GM12872 (cell line): Measurements from ENCODE around the gene RAB34.

Source experiments
- TF ChIP-seq, protein P1 (sequence below): IDR thresholded peaks from 3 replicates; pipeline ENCODE4 v1.5.1; 2011; ENCODE audit warnings: low read depth, mild to moderate bottlenecking, low read length, moderate library complexity; ENCODE audit not compliant: insufficient read depth

Gene RAB34

DNA sequence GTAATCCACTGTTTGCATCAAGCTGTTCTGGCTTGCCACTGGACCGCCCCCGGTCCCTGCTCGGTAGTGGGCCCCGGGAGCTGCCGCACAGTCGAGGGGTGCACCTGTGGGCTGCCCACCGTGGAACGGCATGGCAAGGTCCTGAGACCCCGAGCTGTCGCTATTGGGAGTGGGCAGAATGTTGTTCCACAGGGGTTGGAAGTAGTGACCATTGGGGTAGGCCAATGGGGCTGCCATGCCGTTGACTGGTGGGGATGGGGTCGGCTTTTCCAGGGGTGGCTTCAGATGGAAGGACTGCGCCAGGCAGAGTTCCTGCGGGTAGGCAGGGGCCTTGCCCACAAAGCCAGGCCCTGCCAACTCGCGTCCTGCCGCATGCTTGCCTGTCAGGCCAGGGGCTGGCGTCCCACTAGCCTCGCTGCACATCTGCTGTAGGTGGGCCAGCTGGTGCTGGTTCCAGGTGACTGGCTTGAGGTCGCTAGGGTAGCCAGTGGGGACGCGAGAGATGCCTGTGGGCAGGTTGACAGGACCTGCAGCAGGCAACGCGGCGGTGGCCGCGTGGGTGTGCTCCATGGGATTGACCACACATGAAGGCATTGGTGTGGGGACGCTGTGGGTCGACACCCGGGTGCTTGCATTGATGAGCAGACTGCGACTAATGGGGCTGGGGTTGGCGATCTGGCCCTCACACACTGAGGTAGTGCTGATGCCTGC is 40.9 kb upstream of the RAB34 start:
- TF ChIP-seq, protein P1, sequence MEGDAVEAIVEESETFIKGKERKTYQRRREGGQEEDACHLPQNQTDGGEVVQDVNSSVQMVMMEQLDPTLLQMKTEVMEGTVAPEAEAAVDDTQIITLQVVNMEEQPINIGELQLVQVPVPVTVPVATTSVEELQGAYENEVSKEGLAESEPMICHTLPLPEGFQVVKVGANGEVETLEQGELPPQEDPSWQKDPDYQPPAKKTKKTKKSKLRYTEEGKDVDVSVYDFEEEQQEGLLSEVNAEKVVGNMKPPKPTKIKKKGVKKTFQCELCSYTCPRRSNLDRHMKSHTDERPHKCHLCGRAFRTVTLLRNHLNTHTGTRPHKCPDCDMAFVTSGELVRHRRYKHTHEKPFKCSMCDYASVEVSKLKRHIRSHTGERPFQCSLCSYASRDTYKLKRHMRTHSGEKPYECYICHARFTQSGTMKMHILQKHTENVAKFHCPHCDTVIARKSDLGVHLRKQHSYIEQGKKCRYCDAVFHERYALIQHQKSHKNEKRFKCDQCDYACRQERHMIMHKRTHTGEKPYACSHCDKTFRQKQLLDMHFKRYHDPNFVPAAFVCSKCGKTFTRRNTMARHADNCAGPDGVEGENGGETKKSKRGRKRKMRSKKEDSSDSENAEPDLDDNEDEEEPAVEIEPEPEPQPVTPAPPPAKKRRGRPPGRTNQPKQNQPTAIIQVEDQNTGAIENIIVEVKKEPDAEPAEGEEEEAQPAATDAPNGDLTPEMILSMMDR, result no peak

DNA sequence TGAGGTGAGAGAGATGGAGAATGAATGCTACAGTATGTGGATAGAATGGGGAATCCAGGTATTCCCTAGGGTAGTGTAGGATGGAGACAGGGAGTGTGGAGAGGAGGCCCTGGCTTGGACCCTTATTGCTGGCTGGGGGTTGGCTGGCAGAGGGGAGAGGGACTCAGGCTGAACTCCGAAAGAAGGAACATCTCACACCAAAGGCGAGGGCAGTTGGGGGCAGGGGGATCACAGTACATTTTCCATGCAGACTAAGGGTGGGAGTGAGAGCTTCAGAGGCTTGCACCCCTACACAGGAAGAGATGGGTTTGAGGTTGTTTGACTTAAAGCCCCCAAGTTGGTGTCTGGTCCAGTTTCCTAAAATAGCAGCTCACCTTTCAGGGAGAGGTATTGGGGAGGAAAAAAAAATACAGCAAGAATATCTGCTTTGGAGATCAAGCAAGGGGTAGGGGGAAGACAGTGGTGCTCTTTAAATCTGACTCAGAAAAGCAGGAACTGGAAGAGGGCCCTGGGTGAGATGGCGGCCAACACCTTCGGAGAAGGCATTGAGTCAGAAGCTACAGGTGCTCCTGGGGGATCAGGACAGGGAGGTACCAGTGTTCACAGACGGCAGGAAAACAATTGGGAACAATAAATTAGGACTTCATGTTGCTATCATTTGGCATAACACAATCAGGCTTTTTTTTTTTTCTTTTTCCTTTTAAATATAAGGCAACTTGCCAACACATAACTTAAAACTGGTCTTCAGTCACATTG is 38.6 kb upstream of the RAB34 start:
- TF ChIP-seq, protein P1, result no peak

DNA sequence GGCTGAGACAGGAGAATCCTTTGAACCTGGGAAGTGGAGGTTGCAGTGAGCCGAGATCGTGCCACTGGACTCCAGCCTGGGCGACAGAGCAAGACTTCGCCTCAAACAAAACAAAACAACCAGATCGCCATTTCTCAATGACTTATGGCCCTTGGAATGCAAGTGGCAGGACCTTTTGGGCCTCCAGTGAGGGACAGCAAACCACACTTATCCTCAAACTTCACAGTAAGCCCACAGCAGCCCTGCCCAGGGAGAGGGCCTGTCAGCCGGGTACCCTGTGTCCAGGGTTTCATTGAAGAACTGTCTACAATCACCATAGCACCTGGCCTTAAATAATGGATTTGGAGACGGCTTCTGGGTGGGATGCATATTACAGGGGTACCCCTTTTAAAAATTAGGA is 37.8 kb upstream of the RAB34 start:
- TF ChIP-seq, protein P1, result no peak

DNA sequence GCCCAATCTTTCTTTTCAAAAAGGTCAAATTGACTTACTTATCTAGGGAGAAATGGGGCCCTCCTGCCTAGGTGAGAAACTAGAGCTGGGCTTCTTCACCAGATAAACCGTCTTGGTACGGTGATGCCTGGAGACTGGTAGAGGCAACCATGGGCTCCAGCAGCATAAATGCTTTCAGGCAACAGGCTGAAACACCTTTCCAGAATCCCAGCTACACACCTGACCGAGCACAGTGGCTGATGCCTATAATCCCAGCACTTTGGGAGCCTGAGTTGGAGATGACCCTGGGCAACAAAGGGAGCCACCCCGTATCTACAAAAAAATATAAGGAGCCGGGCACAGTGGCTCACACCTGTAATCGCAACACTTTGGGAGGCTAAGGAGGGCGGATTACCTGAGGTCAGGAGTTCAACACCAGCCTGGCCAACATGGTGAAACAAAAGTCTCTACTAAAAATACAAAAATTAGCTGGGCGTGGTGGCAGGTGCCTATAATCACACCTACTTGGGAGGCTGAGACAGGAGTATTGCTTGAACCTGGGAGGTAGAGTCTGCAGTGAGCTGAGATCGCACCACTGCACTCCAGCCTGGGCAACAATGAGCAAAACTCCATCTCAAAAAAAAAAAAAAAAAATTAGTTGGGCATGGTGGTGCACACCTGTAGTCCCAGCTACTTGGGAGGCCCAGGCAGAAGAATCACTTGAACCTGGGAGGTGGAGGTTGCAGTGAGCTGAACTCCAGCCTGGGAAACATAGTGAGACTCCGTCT is 34.1 kb upstream of the RAB34 start:
- TF ChIP-seq, protein P1, result no peak

DNA sequence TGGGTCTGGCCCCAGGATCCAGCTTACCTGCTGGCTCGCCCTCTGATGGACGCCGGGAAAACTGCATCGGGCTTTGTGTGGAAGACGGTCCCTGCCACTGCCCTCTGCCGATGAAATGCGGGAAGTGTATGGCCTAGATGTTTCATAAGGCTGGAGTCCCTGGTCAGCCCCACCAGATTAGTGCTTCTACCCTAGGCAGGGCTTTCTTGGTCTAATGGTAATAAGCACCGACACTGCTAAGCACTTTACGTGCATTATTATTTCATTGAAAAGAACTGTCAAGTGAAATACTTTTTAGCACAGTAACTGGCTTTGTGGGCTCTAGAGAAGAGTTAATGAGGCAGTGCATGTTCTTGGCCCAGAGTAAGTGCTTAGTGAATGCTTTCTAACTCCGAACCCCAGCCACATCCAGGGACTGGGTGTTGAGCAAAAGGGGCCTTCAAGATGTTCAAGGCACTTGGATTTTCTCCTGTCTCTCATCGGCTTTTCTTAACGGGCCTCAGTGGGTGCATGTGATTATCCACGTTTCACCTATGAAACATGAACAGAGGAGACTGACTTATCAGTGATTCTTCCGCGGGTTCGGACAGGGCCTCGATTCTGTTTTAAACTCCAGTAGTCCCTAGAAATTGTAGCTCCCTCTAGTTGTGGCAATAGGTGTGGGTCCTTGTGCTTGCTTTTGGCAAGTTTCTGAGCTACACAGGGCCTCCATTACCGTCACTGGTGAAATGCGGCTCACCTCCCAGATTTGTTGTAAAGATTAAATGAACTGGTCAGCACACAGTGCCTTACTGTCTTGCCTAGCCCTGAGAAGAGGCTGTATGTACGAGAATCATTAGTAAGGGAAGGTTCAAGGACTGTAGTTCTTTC is 32.7 kb upstream of the RAB34 start:
- TF ChIP-seq, protein P1, result peak; percentile 100

DNA sequence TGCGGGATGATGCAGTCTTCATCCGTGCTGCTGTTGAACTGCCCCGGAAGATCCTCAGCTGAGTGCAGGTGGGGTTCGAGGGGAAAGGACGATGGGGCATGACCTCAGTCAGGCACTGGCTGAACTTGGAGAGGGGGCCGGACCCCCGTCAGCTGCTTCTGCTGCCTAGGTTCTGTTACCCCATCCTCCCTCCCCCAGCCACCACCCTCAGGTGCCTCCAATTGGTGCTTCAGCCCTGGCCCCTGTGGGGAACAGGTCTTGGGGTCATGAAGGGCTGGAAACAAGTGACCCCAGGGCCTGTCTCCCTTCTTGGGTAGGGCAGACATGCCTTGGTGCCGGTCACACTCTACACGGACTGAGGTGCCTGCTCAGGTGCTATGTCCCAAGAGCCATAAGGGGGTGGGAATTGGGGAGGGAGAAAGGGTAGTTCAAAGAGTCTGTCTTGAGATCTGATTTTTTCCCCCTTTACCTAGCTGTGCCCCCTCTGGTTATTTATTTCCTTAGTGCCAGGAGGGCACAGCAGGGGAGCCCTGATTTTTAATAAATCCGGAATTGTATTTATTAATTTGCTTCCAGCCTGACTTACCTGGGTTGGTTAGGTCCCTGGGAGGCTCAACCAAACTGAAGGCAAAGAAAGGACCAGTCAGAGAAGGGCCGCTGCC is 32.0 kb upstream of the RAB34 start:
- TF ChIP-seq, protein P1, result no peak
